H54 (cell line): Measurements from ENCODE around the gene PDGFC.
A peak's percentile ranks its signal among the peaks of the same experiment; 100 is the strongest.

Experiments used
- DNase-seq: peaks from one replicate; pipeline ENCODE4 v3.0.0; 2011; ENCODE audit warnings: low spot score, mixed read lengths; ENCODE audit not compliant: insufficient read length
- FAIRE-seq: peaks from 3 replicates; lab custom pipeline; 2011; peaks lifted over from hg19 to GRCh38; lab: Jason Lieb, UNC
- POLR2A ChIP-seq: IDR thresholded peaks from 2 replicates; pipeline ENCODE4 v1.6.1; 2011; ENCODE audit warnings: low read depth, mild to moderate bottlenecking, low read length

The PDGFC gene

DNA sequence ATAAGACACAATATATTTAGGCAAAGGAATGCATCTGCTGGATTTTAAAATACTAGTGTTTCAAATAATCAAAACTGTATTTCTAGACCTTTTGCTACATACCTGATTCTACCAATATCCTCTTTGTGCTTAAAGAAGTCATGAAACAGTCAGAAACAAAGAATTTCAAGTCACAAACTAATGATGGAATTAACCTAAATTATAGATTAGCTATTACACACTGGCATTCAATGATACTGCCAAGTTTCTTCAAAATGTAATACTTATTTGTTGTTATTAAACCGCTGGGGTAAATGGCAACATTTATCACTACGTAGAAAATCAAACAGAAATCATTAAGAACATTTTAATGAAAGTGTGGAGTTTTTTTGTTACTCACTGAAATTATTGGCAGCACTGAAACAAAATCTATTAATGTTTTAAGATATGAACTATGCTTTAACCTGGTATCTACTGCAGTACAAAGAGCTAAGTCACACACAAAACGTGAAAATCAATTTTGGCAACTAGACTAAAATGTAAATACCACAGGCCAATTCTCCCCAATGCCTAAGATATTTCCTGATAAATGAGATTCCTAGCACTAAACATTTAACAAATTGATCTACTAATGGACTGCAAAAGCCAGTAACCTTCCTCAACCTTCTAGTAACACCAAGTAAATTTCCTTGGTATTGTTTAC is 19.4 kb downstream of the PDGFC start:
- DNase-seq (no peak), FAIRE-seq (no peak)
- TF ChIP-seq POLR2A = no peak

GRCh38 chr4:156950948-156951347 is 20.7 kb downstream of the PDGFC start:
- no peak for TF ChIP-seq POLR2A
- DNase-seq = no peak
- FAIRE-seq = peak; percentile 20

DNA sequence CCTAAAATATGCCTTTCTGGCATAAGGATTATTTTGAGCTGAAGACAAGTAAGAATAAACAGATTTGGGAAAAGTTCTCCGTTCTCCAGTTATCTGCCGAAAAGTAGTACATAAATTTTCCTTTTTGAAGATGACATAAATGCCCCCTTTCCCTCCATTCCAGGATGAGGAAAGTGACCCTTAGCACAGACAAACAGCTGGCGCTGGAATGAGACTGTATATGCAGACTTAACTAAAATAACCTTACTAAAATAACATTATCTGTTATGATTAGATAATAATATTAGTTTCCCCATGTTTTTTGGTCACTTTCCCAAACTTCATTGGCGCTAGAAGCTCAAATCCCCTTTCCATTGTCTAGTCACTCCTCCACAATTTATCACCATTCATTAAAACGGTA is 21.5 kb downstream of the PDGFC start:
- FAIRE-seq (no peak), DNase-seq (no peak)
- TF ChIP-seq POLR2A = no peak

DNA sequence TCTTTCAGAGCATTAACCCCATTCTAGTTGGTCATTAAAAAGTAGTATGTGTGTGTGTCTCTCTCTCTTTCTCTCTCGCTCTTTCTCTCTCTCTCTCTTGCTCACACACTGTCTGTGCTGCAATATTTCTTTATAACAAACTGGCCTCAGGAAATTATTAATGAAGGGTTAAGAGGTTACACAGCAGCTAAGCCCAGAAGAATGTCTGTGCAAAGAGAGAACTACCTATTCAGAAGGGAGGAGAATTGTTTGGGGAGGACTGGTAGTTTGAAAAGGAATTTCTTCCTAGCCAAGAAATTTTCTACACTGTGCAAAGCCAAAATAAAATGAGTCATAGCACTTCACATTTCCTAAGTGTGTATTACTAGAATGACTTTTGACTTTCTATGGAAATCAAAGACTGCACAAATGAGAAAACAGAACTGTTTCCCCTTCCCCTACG is 22.2 kb downstream of the PDGFC start:
- DNase-seq (no peak), FAIRE-seq (peak; percentile 86)
- no peak for TF ChIP-seq POLR2A

- no peak for FAIRE-seq
- TF ChIP-seq POLR2A = no peak
- no peak for DNase-seq
These were observed 22.9 kb downstream of the PDGFC start for GRCh38 chr4:156948738-156949137.

DNA sequence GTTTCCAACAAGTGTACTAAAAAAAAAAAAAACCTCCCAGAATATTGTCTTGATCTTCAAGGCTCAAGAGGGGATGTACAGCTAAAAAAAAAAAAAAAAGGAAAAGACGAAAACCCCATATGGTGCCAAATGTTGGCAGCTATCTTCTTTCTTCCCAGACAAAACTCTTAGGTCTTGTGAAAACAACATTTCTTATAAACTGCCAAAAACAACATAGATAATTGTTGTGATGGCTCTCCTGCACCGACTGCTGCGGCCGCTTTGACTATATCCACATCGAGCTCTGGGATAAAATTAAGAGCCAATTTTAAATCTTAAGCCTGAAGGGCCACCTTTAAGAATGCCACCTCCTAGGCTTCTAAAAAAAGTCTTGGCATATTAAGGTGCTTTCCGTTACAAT is 23.5 kb downstream of the PDGFC start:
- TF ChIP-seq POLR2A = no peak
- DNase-seq (no peak), FAIRE-seq (no peak)

DNA sequence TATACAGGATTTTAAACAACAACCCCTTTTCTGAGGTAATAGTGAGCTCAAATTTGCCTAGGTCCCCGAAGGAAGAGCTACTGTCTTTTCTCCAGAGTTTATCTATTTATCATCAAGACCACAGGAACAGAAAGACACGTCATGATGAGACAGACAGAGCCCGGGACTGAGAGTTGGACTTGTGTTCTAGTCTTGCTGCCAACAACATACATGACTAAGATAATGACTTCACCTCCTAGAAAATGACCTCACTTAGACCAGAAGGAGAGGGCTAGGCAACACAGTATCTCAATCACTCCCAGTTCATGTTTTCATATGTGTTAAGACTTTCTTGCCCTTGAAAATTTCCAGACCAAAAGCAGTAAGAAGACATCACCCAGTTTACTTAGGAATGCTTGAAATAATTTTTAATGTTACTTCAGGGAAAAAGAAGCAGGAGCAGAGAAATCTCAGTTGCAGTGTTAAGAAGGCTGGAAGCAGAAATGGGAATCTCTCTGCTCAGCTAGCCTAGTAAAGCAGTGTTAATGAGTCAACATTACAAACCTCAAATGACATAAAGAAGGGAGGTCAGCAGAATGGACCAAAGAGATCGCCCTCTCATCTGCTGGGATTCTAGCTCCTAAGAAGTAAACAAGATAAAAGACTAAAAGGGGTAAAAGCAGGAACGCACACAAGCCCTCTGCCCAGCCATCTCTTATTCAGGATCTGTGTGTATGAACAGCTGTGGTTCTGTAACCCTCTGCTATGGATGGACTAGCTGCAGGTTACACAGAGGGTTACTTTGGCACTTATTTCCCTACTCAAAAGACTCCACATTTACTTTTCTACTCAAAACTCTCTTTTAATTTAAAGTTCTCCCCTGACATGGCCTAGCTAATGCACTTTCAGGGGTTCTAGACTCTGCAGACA is 24.8 kb downstream of the PDGFC start:
- FAIRE-seq (peak; percentile 96), DNase-seq (no peak)
- no peak for TF ChIP-seq POLR2A

GRCh38 chr4:156945532-156945931 is 26.1 kb downstream of the PDGFC start:
- FAIRE-seq (no peak), DNase-seq (no peak)
- no peak for TF ChIP-seq POLR2A

GRCh38 chr4:156942991-156943390 is 28.6 kb downstream of the PDGFC start:
- TF ChIP-seq POLR2A = no peak

GRCh38 chr4:156941940-156942548 is 29.6 kb downstream of the PDGFC start:
- no peak for TF ChIP-seq POLR2A
- peak; percentile 90 for FAIRE-seq
- DNase-seq = peak; percentile 12

More at GRCh38 chr4:156942991-156943390, 28.6 kb downstream of the PDGFC start:
- DNase-seq (no peak), FAIRE-seq (no peak)

- TF ChIP-seq POLR2A = no peak
- no peak for FAIRE-seq
- DNase-seq = no peak
These were observed 31.8 kb downstream of the PDGFC start for GRCh38 chr4:156939801-156940200.

DNA sequence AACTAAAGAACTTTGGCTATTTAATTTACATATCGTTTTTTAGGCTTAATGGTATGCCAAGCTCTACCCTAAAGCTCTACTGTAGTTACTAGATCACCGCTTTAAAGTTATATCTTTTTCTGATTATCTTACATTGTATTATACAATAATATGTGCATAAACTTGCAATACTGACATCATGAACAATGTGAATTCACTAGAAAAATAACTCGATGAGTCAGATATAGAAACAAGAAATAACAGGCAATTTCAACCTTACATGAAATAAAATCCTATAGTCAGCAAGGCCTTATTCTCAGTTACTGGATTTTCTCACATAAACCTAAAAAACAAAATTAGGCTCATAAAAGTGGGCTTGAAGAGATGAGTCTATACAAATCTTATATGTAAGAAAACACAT is 32.5 kb downstream of the PDGFC start:
- FAIRE-seq (no peak), DNase-seq (no peak)
- no peak for TF ChIP-seq POLR2A

- no peak for TF ChIP-seq POLR2A
- DNase-seq (no peak), FAIRE-seq (no peak)
These were observed 37.4 kb downstream of the PDGFC start for GRCh38 chr4:156934259-156934635.
